Activated CD4-positive, alpha-beta T cell treated with anti-CD3 and anti-CD28 coated beads, Interleukin-2, amount 50 U/mL, for 48 hours (primary cell): ENCODE data around the gene AKAP13.

Experiments
- DNase-seq, 2 experiments: peaks; one replicate each; pipeline ENCODE4 v3.0.0-alpha.2; 2020

AKAP13 gene

GRCh38 chr15:85542895-85543331 lies 162.5 kb downstream of the AKAP13 start:
- no peak for DNase-seq

GRCh38 chr15:85543741-85544155 lies 163.3 kb downstream of the AKAP13 start:
- peak in 1 of 2 experiments; percentile 9 for DNase-seq

GRCh38 chr15:85545185-85545584 lies 164.8 kb downstream of the AKAP13 start:
- DNase-seq, result no peak

GRCh38 chr15:85545752-85546151 lies 165.3 kb downstream of the AKAP13 start:
- DNase-seq, result no peak

- DNase-seq, result no peak
These were observed 167.0 kb downstream of the AKAP13 start for GRCh38 chr15:85547386-85547785.

GRCh38 chr15:85550283-85550682 lies 169.9 kb downstream of the AKAP13 start:
- no peak for DNase-seq

- no peak for DNase-seq
These were observed 170.9 kb downstream of the AKAP13 start for GRCh38 chr15:85551221-85551832.

GRCh38 chr15:85554852-85555521 lies 174.6 kb downstream of the AKAP13 start:
- DNase-seq, result no peak

GRCh38 chr15:85555875-85556617 lies 175.6 kb downstream of the AKAP13 start:
- DNase-seq, result no peak

- DNase-seq, result no peak
These were observed 176.2 kb downstream of the AKAP13 start for GRCh38 chr15:85556618-85556895.

GRCh38 chr15:85557385-85557784 lies 177.0 kb downstream of the AKAP13 start:
- DNase-seq, result no peak

GRCh38 chr15:85558848-85559247 lies 178.4 kb downstream of the AKAP13 start:
- DNase-seq, result no peak

GRCh38 chr15:85559530-85559929 lies 179.1 kb downstream of the AKAP13 start:
- DNase-seq, result no peak

- no peak for DNase-seq
These were observed 182.4 kb downstream of the AKAP13 start for GRCh38 chr15:85562824-85563223.

- DNase-seq, result no peak
These were observed 182.9 kb downstream of the AKAP13 start for GRCh38 chr15:85563328-85563727.

- DNase-seq, result no peak
These were observed 183.3 kb downstream of the AKAP13 start for GRCh38 chr15:85563731-85564130.

- no peak for DNase-seq
These were observed 184.3 kb downstream of the AKAP13 start for GRCh38 chr15:85564686-85565085.

- no peak for DNase-seq
These were observed 187.9 kb downstream of the AKAP13 start for GRCh38 chr15:85568261-85568808.

GRCh38 chr15:85570336-85570735 lies 189.9 kb downstream of the AKAP13 start:
- DNase-seq, result no peak

GRCh38 chr15:85571780-85572179 lies 191.4 kb downstream of the AKAP13 start:
- no peak for DNase-seq

- no peak for DNase-seq
These were observed 196.0 kb downstream of the AKAP13 start for GRCh38 chr15:85576392-85576791.

- no peak for DNase-seq
These were observed 198.7 kb downstream of the AKAP13 start for GRCh38 chr15:85578941-85579701.
